ENCODE data around the gene DLEC1.
A peak's percentile ranks its signal among the peaks of the same experiment; 100 is the strongest.

DLEC1 gene

GRCh38 chr3:38136777-38137614, 98.0 kb downstream of the DLEC1 start, which contains the start of gene ACAA1:
TSS of gene ACAA1 (minus strand) at chr3:38137127. CDS start at chr3:38137035, 92 bp downstream.
- DNase-seq (ENCODE audit: insufficient read length, low spot score) (peak; percentile 93), FAIRE-seq (peak; percentile 57)
- TF ChIP-seq POLR2A (IDR thresholded peaks at IDR 0.05; ENCODE audit: low read depth, low read length) = peak; percentile 82

- FAIRE-seq (no peak), DNase-seq (ENCODE audit: insufficient read length, low spot score) (no peak)
- TF ChIP-seq POLR2A (IDR thresholded peaks at IDR 0.05; ENCODE audit: low read depth, low read length) = no peak
Measured at GRCh38 chr3:38137615-38138348, 98.8 kb downstream of the DLEC1 start.

- peak; percentile 77 for TF ChIP-seq POLR2A (IDR thresholded peaks at IDR 0.05; ENCODE audit: low read depth, low read length)
- DNase-seq (ENCODE audit: insufficient read length, low spot score) = no peak
- FAIRE-seq = no peak
Measured at GRCh38 chr3:38138349-38139190, 99.6 kb downstream of the DLEC1 start, which contains the start of gene MYD88. TSS of gene MYD88 (plus strand) at chr3:38138661. CDS start at chr3:38138701, 40 bp downstream.

DNA sequence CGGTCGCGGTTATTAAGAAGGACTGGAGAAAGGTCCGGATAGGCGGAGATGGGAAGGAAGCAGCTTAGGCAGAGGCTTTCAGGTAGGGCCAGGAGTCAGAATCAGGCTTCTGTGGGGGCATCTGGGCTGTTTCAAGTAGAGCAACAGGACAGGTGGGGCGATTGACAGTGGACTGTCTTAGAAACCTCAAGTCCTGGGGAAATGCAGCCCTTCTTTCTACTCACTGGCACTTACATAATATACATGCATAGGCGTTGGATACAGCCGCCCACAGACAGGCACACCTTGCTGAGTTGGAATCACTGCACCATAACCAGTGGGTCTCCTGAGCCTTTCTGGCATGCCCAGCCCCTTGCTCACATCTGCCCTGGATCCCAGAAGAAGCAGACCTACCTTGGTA, 100.2 kb downstream of the DLEC1 start:
- FAIRE-seq = no peak
- no peak for DNase-seq (ENCODE audit: insufficient read length, low spot score)
- TF ChIP-seq POLR2A (IDR thresholded peaks at IDR 0.05; ENCODE audit: low read depth, low read length) = no peak

DNA sequence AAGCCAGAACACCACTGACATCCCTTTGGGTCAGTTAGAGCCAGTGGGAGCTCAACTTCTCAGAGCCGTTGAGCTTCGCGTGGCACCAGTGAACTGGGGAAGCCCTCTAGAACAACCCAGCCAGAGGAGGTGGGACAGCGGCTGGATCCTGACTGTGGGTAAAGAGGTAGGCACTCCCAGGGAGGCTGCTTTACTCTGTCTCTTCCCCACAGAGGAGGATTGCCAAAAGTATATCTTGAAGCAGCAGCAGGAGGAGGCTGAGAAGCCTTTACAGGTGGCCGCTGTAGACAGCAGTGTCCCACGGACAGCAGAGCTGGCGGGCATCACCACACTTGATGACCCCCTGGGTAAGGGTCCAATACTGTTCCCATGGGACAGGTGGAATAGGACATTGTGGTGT, 100.6 kb downstream of the DLEC1 start:
- TF ChIP-seq POLR2A (IDR thresholded peaks at IDR 0.05; ENCODE audit: low read depth, low read length) = no peak
- DNase-seq (ENCODE audit: insufficient read length, low spot score) (no peak), FAIRE-seq (no peak)

DNA sequence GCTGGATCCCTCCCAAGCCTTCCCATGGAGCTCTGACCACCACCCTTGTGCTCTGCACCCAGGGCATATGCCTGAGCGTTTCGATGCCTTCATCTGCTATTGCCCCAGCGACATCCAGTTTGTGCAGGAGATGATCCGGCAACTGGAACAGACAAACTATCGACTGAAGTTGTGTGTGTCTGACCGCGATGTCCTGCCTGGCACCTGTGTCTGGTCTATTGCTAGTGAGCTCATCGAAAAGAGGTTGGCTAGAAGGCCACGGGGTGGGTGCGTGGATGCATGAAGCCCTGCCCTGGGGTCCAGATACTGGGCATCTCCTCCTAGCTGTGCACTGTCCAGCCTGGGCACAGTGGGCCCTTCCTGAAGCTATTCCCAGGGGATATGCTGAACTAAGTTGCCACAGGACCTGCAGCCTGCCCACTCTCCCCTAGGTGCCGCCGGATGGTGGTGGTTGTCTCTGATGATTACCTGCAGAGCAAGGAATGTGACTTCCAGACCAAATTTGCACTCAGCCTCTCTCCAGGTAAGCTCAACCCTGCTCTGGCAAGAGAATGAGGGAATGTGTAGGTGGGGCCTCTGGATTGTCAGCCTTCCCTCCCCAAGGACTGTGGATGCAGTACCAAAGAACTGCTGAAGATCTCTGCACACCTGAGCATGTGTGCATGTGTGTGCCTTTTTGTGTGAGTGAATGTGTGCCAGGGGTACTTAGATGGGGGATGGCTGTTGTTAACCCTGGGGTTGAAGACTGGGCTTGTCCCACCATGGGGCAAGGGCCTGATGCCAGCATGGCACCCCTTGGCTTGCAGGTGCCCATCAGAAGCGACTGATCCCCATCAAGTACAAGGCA, 101.5 kb downstream of the DLEC1 start:
- DNase-seq (ENCODE audit: insufficient read length, low spot score) (no peak), FAIRE-seq (no peak)
- no peak for TF ChIP-seq POLR2A (IDR thresholded peaks at IDR 0.05; ENCODE audit: low read depth, low read length)

- DNase-seq (ENCODE audit: insufficient read length, low spot score) = no peak
- TF ChIP-seq POLR2A (IDR thresholded peaks at IDR 0.05; ENCODE audit: low read depth, low read length) = no peak
- FAIRE-seq = no peak
Measured at GRCh38 chr3:38141173-38141951, 102.4 kb downstream of the DLEC1 start.

DNA sequence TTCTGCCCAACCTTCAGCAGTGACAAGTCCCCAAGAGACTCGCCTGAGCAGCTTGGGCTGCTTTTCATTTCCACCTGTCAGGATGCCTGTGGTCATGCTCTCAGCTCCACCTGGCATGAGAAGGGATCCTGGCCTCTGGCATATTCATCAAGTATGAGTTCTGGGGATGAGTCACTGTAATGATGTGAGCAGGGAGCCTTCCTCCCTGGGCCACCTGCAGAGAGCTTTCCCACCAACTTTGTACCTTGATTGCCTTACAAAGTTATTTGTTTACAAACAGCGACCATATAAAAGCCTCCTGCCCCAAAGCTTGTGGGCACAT, 102.9 kb downstream of the DLEC1 start:
- FAIRE-seq (no peak), DNase-seq (ENCODE audit: insufficient read length, low spot score) (peak; percentile 34)

GRCh38 chr3:38142959-38143358, 104.0 kb downstream of the DLEC1 start:
- no peak for TF ChIP-seq POLR2A (IDR thresholded peaks at IDR 0.05; ENCODE audit: low read depth, low read length)
- DNase-seq (ENCODE audit: insufficient read length, low spot score) (no peak), FAIRE-seq (no peak)

More for the DNA sequence above, 102.9 kb downstream of the DLEC1 start:
- no peak for TF ChIP-seq POLR2A (IDR thresholded peaks at IDR 0.05; ENCODE audit: low read depth, low read length)

DNA sequence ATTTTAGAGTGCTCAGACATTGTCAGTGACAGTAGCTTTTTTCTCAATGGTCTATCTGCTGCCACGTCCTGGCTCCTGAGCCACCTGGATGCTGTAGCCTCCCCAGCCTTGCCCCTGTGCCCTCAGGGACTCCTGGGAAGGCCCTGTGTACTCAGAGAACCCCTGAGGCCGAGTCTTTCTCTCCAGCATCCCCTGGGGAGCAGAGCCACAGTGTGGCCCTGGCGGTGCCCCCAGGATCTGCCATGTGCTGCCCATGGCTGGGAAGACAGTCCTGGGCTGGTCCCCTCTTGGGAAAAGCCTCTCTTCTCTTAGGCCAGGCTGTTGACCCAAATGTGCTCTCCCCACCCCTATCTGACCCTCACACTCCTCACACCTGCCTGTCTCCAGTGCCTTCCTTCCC, 104.5 kb downstream of the DLEC1 start:
- no peak for DNase-seq (ENCODE audit: insufficient read length, low spot score)
- TF ChIP-seq POLR2A (IDR thresholded peaks at IDR 0.05; ENCODE audit: low read depth, low read length) = no peak
- FAIRE-seq = no peak

DNA sequence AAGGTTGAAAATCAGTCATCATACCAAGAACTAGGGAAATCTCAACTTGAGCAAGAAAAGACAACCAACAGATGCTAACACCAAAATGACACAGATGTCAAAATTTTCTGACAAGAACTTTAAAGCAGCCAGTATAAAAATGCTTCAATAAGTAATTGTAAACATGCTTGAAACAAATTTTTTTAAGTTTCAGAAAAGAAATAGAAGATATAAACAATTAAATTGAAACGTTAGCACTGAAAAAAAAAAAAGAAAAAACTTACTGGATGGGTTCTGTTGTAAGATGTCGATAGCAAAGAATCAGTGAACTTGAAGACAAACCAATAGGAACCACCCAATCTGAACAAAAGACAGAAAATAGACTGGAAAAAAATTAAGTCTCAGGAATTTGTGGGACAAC, 107.5 kb downstream of the DLEC1 start:
- FAIRE-seq = no peak
- TF ChIP-seq POLR2A (IDR thresholded peaks at IDR 0.05; ENCODE audit: low read depth, low read length) = no peak
- no peak for DNase-seq (ENCODE audit: insufficient read length, low spot score)

DNA sequence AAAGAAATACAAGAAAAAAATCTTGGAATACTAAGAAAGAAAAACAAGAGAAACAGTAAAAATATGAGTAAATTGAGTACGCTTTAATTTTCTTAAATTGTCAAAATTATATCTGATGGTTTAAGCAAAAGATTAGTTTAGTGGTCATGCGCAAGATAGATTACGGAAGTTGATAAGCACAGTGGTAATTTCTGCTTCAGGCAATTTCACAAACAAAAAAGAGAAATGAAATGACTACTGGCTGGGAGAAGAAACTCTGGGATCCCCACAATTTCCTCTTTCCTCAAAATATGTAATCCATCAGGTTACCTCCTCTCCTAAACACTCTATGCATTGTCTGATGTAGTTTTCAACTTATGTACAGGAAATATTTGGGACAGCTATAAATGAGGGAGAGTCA, 108.4 kb downstream of the DLEC1 start:
- TF ChIP-seq POLR2A (IDR thresholded peaks at IDR 0.05; ENCODE audit: low read depth, low read length) = no peak
- DNase-seq (ENCODE audit: insufficient read length, low spot score) = no peak

More for the DNA sequence above, 108.4 kb downstream of the DLEC1 start:
- FAIRE-seq = no peak
